ENCODE measurements around the gene ARHGEF12.

The ARHGEF12 gene

DNA sequence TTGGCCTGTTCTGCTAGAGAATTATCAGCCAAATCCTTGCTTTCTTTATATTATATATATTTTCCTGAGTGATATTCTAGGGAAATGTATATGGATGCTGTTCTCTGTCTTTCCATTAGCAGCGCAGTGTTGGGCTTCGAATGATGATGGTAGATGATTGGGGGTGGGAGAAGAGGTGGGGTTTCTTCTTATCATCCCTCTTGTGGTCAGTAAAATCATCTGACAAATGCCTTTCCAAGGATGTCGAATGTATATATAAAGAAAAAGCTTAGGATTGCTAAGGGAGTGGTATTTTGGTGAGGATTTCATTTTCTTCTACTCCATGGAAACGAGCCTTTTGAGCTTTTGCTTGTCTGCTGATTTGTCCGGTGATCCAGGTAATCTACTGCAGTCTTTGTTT is 48.9 kb downstream of the ARHGEF12 start:
- Histone ChIP-seq H3K9ac (ENCODE audit: low read length) (no peak overlapping the region), H3K9me3 (ENCODE audit: control insufficient read depth, low read length) (no peaks in the 10 kb centered on the region), H3K27me3 (ENCODE audit: control insufficient read depth, insufficient read depth, low read length) (no peaks in the 10 kb centered on the region), H3K4me1 (ENCODE audit: control insufficient read depth, insufficient read depth, low read length) (peaks cover 10% of the 10 kb centered on the region), H3K4me3 (ENCODE audit: low read length) (no peak overlapping the region), H3K36me3 (ENCODE audit: control insufficient read depth, insufficient read depth, low read length) (no peaks in the 10 kb centered on the region)

DNA sequence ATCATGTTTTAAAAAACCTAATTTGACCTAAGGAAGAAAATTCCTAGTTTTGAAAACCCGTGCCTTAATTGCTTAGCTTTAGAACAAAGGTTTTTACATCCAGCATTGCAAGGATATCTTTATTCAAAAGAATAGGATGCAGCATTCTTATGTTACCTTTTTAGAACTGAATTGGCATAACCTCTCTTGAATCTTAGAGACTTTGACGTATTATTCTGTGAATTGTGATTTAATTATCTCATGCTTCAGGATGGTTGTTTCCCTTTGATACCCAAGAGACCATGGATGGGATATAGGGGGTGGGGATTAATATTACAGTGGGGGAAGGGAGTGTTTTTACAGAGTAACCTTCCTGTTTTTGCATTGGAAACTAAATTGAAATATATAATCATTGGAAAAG is 49.4 kb downstream of the ARHGEF12 start:
- H3K9me3 ChIP-seq (ENCODE audit: control insufficient read depth, low read length) = no peaks in the 10 kb centered on the region
- H3K27me3 ChIP-seq (ENCODE audit: control insufficient read depth, insufficient read depth, low read length) = no peaks in the 10 kb centered on the region
- no peaks in the 10 kb centered on the region for H3K36me3 ChIP-seq (ENCODE audit: control insufficient read depth, insufficient read depth, low read length)
- no peak overlapping the region for H3K4me3 ChIP-seq (ENCODE audit: low read length)
- H3K4me1 ChIP-seq (ENCODE audit: control insufficient read depth, insufficient read depth, low read length) = peaks cover 11% of the 10 kb centered on the region
- H3K9ac ChIP-seq (ENCODE audit: low read length) = no peak overlapping the region

DNA sequence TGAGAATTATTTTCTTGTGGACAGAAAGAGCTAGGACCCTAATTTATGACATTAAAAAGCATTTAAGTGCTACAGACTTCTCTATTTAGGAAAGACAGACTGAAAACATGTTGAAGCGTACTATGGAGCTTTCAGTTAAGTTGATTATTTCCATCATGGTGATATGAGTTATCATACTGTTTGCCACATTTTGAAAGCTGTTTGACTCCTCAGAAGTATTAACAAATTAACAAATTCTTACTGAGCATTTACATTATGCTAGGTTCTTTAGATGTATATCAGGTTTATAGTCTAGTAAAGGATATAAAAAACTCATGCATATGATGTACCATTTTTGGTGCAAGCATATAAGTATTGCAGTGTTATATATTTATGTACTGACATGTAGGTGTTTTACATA is 50.1 kb downstream of the ARHGEF12 start:
- Histone ChIP-seq H3K9me3 (ENCODE audit: control insufficient read depth, low read length) (no peaks in the 10 kb centered on the region), H3K9ac (ENCODE audit: low read length) (no peak overlapping the region), H3K36me3 (ENCODE audit: control insufficient read depth, insufficient read depth, low read length) (no peaks in the 10 kb centered on the region), H3K4me3 (ENCODE audit: low read length) (no peak overlapping the region), H3K4me1 (ENCODE audit: control insufficient read depth, insufficient read depth, low read length) (peaks cover 11% of the 10 kb centered on the region), H3K27me3 (ENCODE audit: control insufficient read depth, insufficient read depth, low read length) (no peaks in the 10 kb centered on the region)

- Histone ChIP-seq H3K4me3 (ENCODE audit: low read length) (no peak overlapping the region), H3K36me3 (ENCODE audit: control insufficient read depth, insufficient read depth, low read length) (no peaks in the 10 kb centered on the region), H3K27me3 (ENCODE audit: control insufficient read depth, insufficient read depth, low read length) (no peaks in the 10 kb centered on the region), H3K9ac (ENCODE audit: low read length) (no peak overlapping the region), H3K4me1 (ENCODE audit: control insufficient read depth, insufficient read depth, low read length) (peaks cover 15% of the 10 kb centered on the region), H3K9me3 (ENCODE audit: control insufficient read depth, low read length) (no peaks in the 10 kb centered on the region)
Observed at GRCh38 chr11:120386774-120387371, 50.7 kb downstream of the ARHGEF12 start.

DNA sequence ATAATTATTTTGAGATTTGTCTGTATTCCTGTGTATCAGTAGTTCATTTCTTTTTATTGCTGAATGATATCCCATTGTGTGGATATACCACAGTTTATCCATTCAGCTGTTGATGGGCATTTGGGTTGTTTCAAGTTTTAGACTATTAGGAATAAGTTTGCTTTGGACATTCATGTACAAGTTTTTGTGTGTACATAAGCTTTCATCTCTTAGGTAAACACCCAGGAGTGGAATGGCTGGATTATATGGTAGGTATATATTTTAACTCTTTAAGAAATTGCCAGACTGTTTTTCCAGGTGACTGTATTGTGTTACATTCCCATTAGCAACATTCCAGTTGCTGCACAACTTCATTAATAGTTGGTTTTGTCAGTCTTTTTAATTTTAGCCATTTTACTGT is 52.0 kb downstream of the ARHGEF12 start:
- Histone ChIP-seq H3K27me3 (ENCODE audit: control insufficient read depth, insufficient read depth, low read length) (no peaks in the 10 kb centered on the region), H3K4me1 (ENCODE audit: control insufficient read depth, insufficient read depth, low read length) (peaks cover 17% of the 10 kb centered on the region), H3K9ac (ENCODE audit: low read length) (no peak overlapping the region), H3K9me3 (ENCODE audit: control insufficient read depth, low read length) (no peaks in the 10 kb centered on the region), H3K4me3 (ENCODE audit: low read length) (no peak overlapping the region), H3K36me3 (ENCODE audit: control insufficient read depth, insufficient read depth, low read length) (no peaks in the 10 kb centered on the region)

GRCh38 chr11:120389693-120390584 is 53.7 kb downstream of the ARHGEF12 start:
- Histone ChIP-seq H3K9me3 (ENCODE audit: control insufficient read depth, low read length) (no peaks in the 10 kb centered on the region), H3K36me3 (ENCODE audit: control insufficient read depth, insufficient read depth, low read length) (no peaks in the 10 kb centered on the region), H3K27me3 (ENCODE audit: control insufficient read depth, insufficient read depth, low read length) (no peaks in the 10 kb centered on the region), H3K9ac (ENCODE audit: low read length) (no peak overlapping the region), H3K4me1 (ENCODE audit: control insufficient read depth, insufficient read depth, low read length) (peaks cover 17% of the 10 kb centered on the region), H3K4me3 (ENCODE audit: low read length) (no peak overlapping the region)

- Histone ChIP-seq H3K4me1 (ENCODE audit: control insufficient read depth, insufficient read depth, low read length) (peaks cover 17% of the 10 kb centered on the region), H3K27me3 (ENCODE audit: control insufficient read depth, insufficient read depth, low read length) (no peaks in the 10 kb centered on the region), H3K9ac (ENCODE audit: low read length) (no peak overlapping the region), H3K9me3 (ENCODE audit: control insufficient read depth, low read length) (no peaks in the 10 kb centered on the region), H3K4me3 (ENCODE audit: low read length) (no peak overlapping the region), H3K36me3 (ENCODE audit: control insufficient read depth, insufficient read depth, low read length) (no peaks in the 10 kb centered on the region)
Observed at GRCh38 chr11:120390585-120390922, 54.3 kb downstream of the ARHGEF12 start.

DNA sequence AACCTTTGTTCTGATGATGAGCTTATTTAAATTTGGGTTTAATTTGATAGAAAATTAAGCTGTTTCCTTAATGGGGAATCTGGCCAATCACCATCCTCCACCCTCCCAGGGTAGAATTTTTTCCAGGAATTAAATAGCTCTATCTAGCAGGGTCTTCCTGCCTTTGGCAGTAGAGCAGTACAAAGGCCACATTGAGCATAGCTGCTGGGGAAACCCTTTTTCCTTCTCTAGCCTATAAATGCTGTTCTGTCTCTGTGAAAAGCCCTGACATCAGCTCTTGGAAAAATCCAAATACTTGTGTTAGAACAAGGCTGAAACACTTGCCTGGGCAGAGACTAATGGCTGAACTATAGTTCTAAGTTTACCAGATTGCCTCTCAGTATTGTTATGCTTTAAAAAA is 55.1 kb downstream of the ARHGEF12 start:
- H3K27me3 ChIP-seq (ENCODE audit: control insufficient read depth, insufficient read depth, low read length) = no peaks in the 10 kb centered on the region
- peaks cover 17% of the 10 kb centered on the region for H3K4me1 ChIP-seq (ENCODE audit: control insufficient read depth, insufficient read depth, low read length)
- H3K9me3 ChIP-seq (ENCODE audit: control insufficient read depth, low read length) = no peaks in the 10 kb centered on the region
- no peak overlapping the region for H3K4me3 ChIP-seq (ENCODE audit: low read length)
- H3K36me3 ChIP-seq (ENCODE audit: control insufficient read depth, insufficient read depth, low read length) = no peaks in the 10 kb centered on the region
- no peak overlapping the region for H3K9ac ChIP-seq (ENCODE audit: low read length)

DNA sequence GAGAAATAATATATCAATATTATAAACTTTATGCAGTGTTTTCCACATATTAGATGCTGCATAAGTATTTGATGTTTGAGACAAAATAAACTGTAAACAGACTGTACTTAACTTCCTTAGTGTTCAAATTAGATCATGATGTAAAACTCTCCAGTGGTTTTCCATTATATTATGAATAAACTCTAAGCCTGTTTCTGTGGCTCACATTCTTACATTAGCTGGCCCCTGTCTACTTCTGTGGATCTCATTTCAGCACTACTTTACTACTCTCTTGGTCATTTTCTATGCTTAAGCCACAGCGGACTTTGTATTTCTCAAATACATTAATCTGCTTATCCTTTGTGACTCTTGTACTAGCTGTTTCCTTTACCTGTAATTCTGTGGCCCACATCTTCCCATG is 55.6 kb downstream of the ARHGEF12 start:
- H3K4me1 ChIP-seq (ENCODE audit: control insufficient read depth, insufficient read depth, low read length) = peaks cover 17% of the 10 kb centered on the region
- H3K27me3 ChIP-seq (ENCODE audit: control insufficient read depth, insufficient read depth, low read length) = no peaks in the 10 kb centered on the region
- no peaks in the 10 kb centered on the region for H3K9me3 ChIP-seq (ENCODE audit: control insufficient read depth, low read length)
- no peak overlapping the region for H3K4me3 ChIP-seq (ENCODE audit: low read length)
- H3K36me3 ChIP-seq (ENCODE audit: control insufficient read depth, insufficient read depth, low read length) = no peaks in the 10 kb centered on the region
- H3K9ac ChIP-seq (ENCODE audit: low read length) = no peak overlapping the region

DNA sequence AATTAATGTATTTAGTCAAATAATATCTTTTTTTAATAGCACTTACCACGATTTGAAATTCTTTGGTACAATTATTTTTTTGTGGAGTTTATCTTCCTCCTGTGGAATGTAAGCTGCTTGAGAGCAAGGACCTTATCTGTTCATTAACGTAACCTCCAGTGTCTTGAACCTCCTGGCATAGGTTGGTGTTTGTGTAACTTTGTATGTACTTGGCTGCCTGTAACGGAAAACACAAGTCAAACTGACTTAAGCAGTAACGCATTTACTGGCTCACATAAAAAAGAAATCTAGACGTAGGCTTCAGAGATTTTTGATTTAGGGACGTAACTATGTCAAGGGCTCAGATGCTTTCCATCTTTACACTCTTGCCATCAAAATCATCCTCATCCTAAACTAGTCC is 56.1 kb downstream of the ARHGEF12 start:
- no peaks in the 10 kb centered on the region for H3K9me3 ChIP-seq (ENCODE audit: control insufficient read depth, low read length)
- no peaks in the 10 kb centered on the region for H3K27me3 ChIP-seq (ENCODE audit: control insufficient read depth, insufficient read depth, low read length)
- peaks cover 17% of the 10 kb centered on the region for H3K4me1 ChIP-seq (ENCODE audit: control insufficient read depth, insufficient read depth, low read length)

GRCh38 chr11:120392793-120393192 is 56.6 kb downstream of the ARHGEF12 start:
- Histone ChIP-seq H3K9me3 (ENCODE audit: control insufficient read depth, low read length) (no peaks in the 10 kb centered on the region), H3K9ac (ENCODE audit: low read length) (no peak overlapping the region), H3K36me3 (ENCODE audit: control insufficient read depth, insufficient read depth, low read length) (no peaks in the 10 kb centered on the region), H3K4me1 (ENCODE audit: control insufficient read depth, insufficient read depth, low read length) (peaks cover 17% of the 10 kb centered on the region), H3K4me3 (ENCODE audit: low read length) (no peak overlapping the region), H3K27me3 (ENCODE audit: control insufficient read depth, insufficient read depth, low read length) (no peaks in the 10 kb centered on the region)

More for the DNA sequence above, 56.1 kb downstream of the ARHGEF12 start:
- no peak overlapping the region for H3K9ac ChIP-seq (ENCODE audit: low read length)
- H3K36me3 ChIP-seq (ENCODE audit: control insufficient read depth, insufficient read depth, low read length) = no peaks in the 10 kb centered on the region
- no peak overlapping the region for H3K4me3 ChIP-seq (ENCODE audit: low read length)

DNA sequence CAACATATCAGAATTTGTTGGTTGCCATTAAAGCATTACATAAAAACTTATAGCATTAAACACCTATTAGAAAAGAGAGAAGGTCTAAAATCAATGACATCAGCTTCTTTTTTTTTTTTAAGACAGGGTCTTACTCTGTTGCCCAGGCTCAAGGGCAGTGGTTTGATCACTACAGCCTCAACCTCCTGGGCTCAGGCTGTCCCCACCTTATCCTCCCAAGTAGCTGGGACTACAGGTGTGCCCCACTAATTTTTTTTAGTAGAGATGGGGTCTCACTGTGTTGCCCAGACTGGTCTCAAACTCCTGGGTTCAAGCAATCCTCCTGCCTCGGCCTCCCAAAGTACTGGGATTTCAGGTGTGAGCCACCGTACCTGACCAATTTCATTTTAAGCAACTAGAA is 57.9 kb downstream of the ARHGEF12 start:
- Histone ChIP-seq H3K27me3 (ENCODE audit: control insufficient read depth, insufficient read depth, low read length) (no peaks in the 10 kb centered on the region), H3K9ac (ENCODE audit: low read length) (no peak overlapping the region), H3K4me1 (ENCODE audit: control insufficient read depth, insufficient read depth, low read length) (peaks cover 17% of the 10 kb centered on the region), H3K4me3 (ENCODE audit: low read length) (no peak overlapping the region), H3K9me3 (ENCODE audit: control insufficient read depth, low read length) (no peaks in the 10 kb centered on the region), H3K36me3 (ENCODE audit: control insufficient read depth, insufficient read depth, low read length) (no peaks in the 10 kb centered on the region)

All from mucosa of stomach (tissue), 1 donor.